Esophagus squamous epithelium (tissue), 5 donors: ENCODE data around the gene SMC2. TPM values are rescaled to one million over a fixed set of nuclear protein-coding genes. Genes with fewer than 3 reads are reported as not detected.

Source experiments
- DNase-seq: peaks from one replicate; lab custom pipeline; 2025; lab: John Stamatoyannopoulos, UW
- H3K27ac ChIP-seq, 4 donors: fragments of 200-600 bp; sonication (generic); one replicate each; pipeline ENCODE4 v1.5.1; 2016 to 2019; ENCODE audit warnings: mild to moderate bottlenecking in 1 of 4
- H3K27me3 ChIP-seq, 4 donors: fragments of 200-600 bp; sonication (generic); 1 replicate in 3 of 4; 2 replicates in 1 of 4; pipeline versions ENCODE4 v1.5.1 to v1.6.0; 2017 to 2021; ENCODE audit warnings: antibody characterized with exemption in 1 of 4
- H3K36me3 ChIP-seq, 3 donors: fragments of 200-600 bp; sonication (generic); one replicate each; pipeline ENCODE4 v1.5.1; 2016 to 2019
- H3K4me1 ChIP-seq, 3 donors: fragments of 200-600 bp; sonication (generic); one replicate each; pipeline ENCODE4 v1.5.1; 2017 to 2019
- H3K4me3 ChIP-seq, 4 donors: fragments of 200-600 bp; sonication (generic); 1 replicate in 3 of 4; 2 replicates in 1 of 4; pipeline ENCODE4 v1.5.1; 2016 to 2019; ENCODE audit warnings: mild to moderate bottlenecking in 2 of 4, moderate library complexity in 1 of 4
- H3K9me3 ChIP-seq, 3 donors: fragments of 200-600 bp; sonication (generic); one replicate each; pipeline ENCODE4 v1.5.1; 2016 to 2019
- POLR2A ChIP-seq, 4 donors: fragments of 450-650 bp; IDR thresholded peaks; one replicate each; pipeline ENCODE4 v1.6.1; 2017; ENCODE audit warnings: antibody characterized with exemption in 4 of 4, mild to moderate bottlenecking in 4 of 4, moderate library complexity in 3 of 4
- WGBS, 2 donors: methylation state at CpG; one replicate each; pipeline ENCODE4 v1.1.5; 2018; 5-methylcytosine and 5-hydroxymethylcytosine counted together
- intact Hi-C: fragments of 100-400 bp; cut with DNase I; formaldehyde crosslinking; loops from one replicate; pipeline ENCODE4 v1.15.0; 2022
- total RNA-seq, 4 donors: library from RNA; depleted of rRNA; stranded (reverse); fragments of >200 nt; gene quantifications; one replicate each; pipeline ENCODE4 v1.1.0, GENCODE V29; 2016
- TF ChIP-seq, protein P1 (sequence below), 6 experiments: fragments of 450-650 bp in 4 of 6; fragments of 200-600 bp in 2 of 6; sonication (generic) in 2 of 6; IDR thresholded peaks; one replicate each; pipeline ENCODE4 v1.5.1; 2016 to 2019; ENCODE audit warnings: antibody characterized with exemption in 6 of 6, mild to moderate bottlenecking in 4 of 6, moderate library complexity in 4 of 6
- donor health status: DM: yes; HTN: yes; CAD: no.

SMC2 gene
- total RNA-seq, result 10 to 100 TPM in 3 of 4 donors, 1 to 10 TPM in 1; 6.7 to 17.6 (median 13.7) TPM

DNA sequence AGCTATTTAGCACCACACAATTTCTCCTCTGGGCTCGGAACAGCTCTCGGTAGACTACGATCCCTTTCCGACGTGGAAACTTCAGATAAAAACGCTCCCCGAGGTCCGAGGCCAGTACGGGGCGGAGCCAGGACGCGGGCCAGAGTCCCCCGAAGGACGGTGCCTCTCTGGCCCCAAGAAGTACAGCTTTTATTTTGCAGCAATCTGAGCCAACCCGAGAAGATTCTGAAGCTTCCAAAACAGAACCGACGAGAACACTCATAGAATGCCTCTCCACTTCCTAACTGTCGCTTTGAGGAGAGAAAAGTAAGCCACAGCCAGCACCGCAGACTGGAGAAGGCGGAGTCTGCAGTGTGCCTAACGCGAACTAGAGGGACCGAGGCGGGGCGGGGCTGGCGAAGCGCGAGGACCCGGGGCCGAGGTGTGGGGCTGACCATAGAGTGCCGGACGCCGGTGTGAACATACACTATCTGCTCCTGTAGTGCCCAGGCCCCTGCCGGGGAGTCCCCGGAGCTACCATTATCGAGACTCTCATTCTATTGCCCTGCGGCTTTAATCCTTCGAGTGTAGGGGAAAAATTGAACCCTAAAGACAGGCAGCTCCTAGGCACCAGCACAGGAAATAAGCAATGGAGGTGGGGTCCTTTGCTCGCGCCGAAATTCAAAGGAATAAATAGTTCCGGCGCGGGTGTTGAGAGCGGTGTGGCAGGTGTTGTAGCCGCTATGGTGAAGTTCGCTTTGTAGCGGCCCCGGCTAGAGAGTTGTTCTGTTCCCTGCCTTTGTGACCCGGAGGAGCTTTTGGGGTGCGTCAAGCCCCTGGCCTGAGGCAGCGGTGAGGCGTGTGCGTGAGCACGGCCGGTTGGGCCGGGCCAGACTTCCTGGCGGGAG is at the start of gene SMC2:
SMC2 (plus strand) TSS at position 663 of the 887 bp plus-strand sequence. CDS start 1,076 bp downstream, outside the sequence.
- Histone ChIP-seq H3K4me1 (peaks cover 0 to 30% (median 14%) of the 10 kb centered on the region in 3 donors), H3K27me3 (no peaks in the 10 kb centered on the region), H3K36me3 (no peaks in the 10 kb centered on the region), H3K27ac (peak within 1 kb of the TSS; percentile 94 to 97 (median 95)), H3K4me3 (peak within 1 kb of the TSS; percentile 65 to 89 (median 72)), H3K9me3 (no peaks in the 10 kb centered on the region)
- intact Hi-C loops, result no loop called here
- peak; percentile 58 for DNase-seq
- TF ChIP-seq, protein P1, sequence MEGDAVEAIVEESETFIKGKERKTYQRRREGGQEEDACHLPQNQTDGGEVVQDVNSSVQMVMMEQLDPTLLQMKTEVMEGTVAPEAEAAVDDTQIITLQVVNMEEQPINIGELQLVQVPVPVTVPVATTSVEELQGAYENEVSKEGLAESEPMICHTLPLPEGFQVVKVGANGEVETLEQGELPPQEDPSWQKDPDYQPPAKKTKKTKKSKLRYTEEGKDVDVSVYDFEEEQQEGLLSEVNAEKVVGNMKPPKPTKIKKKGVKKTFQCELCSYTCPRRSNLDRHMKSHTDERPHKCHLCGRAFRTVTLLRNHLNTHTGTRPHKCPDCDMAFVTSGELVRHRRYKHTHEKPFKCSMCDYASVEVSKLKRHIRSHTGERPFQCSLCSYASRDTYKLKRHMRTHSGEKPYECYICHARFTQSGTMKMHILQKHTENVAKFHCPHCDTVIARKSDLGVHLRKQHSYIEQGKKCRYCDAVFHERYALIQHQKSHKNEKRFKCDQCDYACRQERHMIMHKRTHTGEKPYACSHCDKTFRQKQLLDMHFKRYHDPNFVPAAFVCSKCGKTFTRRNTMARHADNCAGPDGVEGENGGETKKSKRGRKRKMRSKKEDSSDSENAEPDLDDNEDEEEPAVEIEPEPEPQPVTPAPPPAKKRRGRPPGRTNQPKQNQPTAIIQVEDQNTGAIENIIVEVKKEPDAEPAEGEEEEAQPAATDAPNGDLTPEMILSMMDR (IDR thresholded peaks at IDR 0.05), result no peak
- TF ChIP-seq POLR2A (IDR thresholded peaks at IDR 0.05), result peak in 2 of 4 donors; percentile 71 to 85
- 0% methylated on average over 5 to 23 of the region's 58 CpGs for WGBS, 2 donors

DNA sequence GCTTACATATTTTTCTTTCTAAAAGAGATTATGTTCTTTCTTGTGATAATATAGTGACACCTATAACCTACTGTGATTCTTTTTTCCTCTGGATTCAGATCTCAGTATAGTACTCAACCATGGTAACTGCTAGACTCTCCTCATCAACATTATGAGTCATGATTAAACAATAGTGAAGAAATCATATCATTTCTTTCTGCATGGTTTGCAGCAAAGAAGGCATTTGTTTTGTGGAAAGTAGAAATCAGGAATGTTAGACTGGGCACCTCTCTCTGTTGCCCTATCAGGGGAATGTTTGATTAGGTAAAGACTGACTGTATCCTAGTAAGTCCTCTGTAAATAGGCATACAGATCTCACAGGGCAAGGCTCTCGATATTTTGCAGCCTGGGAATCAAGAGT is 25.6 kb upstream of the SMC2 start:
- Histone ChIP-seq H3K4me1 (no peaks in the 10 kb centered on the region), H3K36me3 (no peaks in the 10 kb centered on the region), H3K9me3 (no peaks in the 10 kb centered on the region), H3K27ac (no peak overlapping the region), H3K4me3 (no peak overlapping the region), H3K27me3 (no peaks in the 10 kb centered on the region)
- WGBS, 2 donors, result 41 to 50% methylated on average over 1 of the region's 1 CpG
- intact Hi-C loops, result no loop called here
- TF ChIP-seq, protein P1 (IDR thresholded peaks at IDR 0.05), result no peak
- TF ChIP-seq POLR2A (IDR thresholded peaks at IDR 0.05), result no peak
- no peak for DNase-seq

DNA sequence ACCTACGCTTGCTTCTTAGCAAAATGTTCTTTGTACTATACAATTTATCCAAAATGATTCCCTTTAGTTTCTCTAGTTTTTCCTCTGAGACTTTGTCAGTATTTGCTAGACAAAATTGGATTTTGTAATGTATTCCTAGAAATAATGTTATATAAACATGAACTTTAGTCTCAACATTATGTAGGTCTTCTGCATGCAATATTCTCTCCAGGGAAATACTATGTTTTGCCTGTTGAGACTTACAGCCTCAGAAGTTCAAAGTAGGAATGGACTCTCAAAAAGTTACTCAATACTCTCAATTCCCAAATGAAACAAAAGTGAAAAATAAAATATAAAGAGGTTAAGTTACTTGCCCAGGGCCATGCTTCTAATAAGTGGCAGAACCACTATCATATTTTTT is 24.8 kb upstream of the SMC2 start:
- DNase-seq, result no peak
- 94 to 96% methylated on average over 1 of the region's 1 CpG for WGBS, 2 donors
- TF ChIP-seq, protein P1 (IDR thresholded peaks at IDR 0.05), result no peak
- TF ChIP-seq POLR2A (IDR thresholded peaks at IDR 0.05), result no peak
- Histone ChIP-seq H3K9me3 (no peaks in the 10 kb centered on the region), H3K36me3 (no peaks in the 10 kb centered on the region), H3K27me3 (no peaks in the 10 kb centered on the region), H3K4me1 (no peaks in the 10 kb centered on the region), H3K27ac (no peak overlapping the region), H3K4me3 (no peak overlapping the region)
- intact Hi-C loops, result no loop called here

DNA sequence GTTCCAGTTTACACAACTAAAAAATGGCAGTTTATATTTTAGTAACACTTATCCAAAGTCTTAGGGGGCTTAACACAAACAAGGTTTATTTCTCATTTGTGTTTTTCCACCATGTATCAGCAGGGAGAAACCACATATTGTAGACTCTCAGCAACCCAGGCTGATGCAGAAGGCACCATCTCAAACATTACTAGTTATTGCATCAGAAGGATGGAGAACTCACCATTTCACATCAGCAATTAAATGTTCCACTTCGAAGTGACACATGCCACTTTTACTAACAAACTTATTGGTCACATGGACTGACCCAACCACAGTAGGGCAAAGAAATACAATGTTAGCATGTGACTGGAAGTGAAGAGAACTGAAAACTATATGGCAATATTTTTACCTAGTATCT is 22.5 kb upstream of the SMC2 start:
- intact Hi-C loops, result no loop called here
- TF ChIP-seq POLR2A (IDR thresholded peaks at IDR 0.05), result no peak
- TF ChIP-seq, protein P1 (IDR thresholded peaks at IDR 0.05), result no peak
- no peak overlapping the region for H3K27ac ChIP-seq
- DNase-seq, result no peak
- no peaks in the 10 kb centered on the region for H3K27me3 ChIP-seq
- H3K9me3 ChIP-seq, result no peaks in the 10 kb centered on the region
- WGBS, 2 donors, result 82 to 100% methylated on average over 1 of the region's 1 CpG
- no peak overlapping the region for H3K4me3 ChIP-seq
- peaks cover 0 to 7% (median 0%) of the 10 kb centered on the region in 3 donors for H3K4me1 ChIP-seq
- H3K36me3 ChIP-seq, result no peaks in the 10 kb centered on the region

DNA sequence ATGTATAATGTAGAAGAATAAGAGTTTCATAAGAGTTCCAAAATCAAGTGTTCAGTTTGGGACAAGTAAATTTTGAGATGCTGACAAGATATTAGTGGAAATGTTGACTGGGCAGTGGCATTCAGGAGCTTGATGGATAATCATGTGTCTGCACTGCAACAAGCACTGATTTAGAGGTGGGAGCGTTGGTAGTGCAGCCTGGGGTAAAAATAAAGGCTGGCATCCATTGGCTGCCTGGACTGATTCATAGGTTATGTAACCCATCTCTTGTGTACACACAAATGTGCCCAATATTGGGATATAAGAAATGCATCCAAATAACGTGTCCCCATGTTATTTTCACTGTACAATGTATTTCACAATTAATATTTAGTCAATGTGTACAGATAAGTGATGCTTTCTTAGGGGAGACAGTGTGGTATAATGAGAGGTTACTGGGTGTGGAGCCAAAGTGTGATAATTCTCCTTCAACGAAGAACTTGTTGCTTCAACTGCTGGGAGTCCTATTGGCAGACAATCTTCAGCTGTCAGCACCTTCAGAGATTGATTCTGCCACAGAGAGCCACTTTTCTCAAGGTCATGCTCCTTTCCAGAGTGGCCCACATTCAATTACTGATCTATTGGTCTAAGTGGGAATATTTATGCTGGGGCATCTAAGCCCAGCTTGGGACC is 20.9 kb upstream of the SMC2 start:
- intact Hi-C loops, result no loop called here
- Histone ChIP-seq H3K4me3 (no peak overlapping the region), H3K27me3 (no peaks in the 10 kb centered on the region), H3K4me1 (peaks cover 0 to 7% (median 0%) of the 10 kb centered on the region in 3 donors), H3K36me3 (no peaks in the 10 kb centered on the region), H3K27ac (no peak overlapping the region), H3K9me3 (no peaks in the 10 kb centered on the region)
- WGBS, 2 donors, result 46 to 48% methylated on average over 3 of the region's 3 CpGs
- DNase-seq, result no peak
- TF ChIP-seq, protein P1 (IDR thresholded peaks at IDR 0.05), result no peak
